HCT116 (cell line): Measurements from ENCODE around the gene TMEM91. TPM values are rescaled to one million over a fixed set of nuclear protein-coding genes. Genes with fewer than 3 reads are reported as not detected.

Source experiments
- ATAC-seq: fragments of 200-7000 bp; cut with Tn5 transposase; 2 replicates; pipeline ENCODE4 v1.9.1; 2020; ENCODE audit warnings: mild to moderate bottlenecking, moderate library complexity
- BruUV-seq: library from RNA; stranded (reverse); fragments of 400-500 nt; replicated peaks from 2 replicates; lab custom pipeline; 2021; lab: Mats Ljungman, UMichigan
- CTCF ChIA-PET: fragments of 300-600 bp; sonication (Branson Sonifier 250); formaldehyde crosslinking; loops from one replicate; lab custom pipeline; 2021; ENCODE audit warnings: antibody characterized with exemption; lab: Charles Lee
- POLR2A ChIA-PET: fragments of 300-600, 350-600 bp; sonication (Branson Sonifier 250); formaldehyde crosslinking; loops from one replicate; lab custom pipeline; 2021; ENCODE audit warnings: antibody characterized with exemption; lab: Charles Lee
- RAD21 ChIA-PET, 2 experiments: fragments of 300-600 bp; sonication (Branson Sonifier 250); formaldehyde crosslinking; loops; one replicate each; lab custom pipeline; 2023; ENCODE audit warnings: low total read pairs in 2 of 2; ENCODE audit not compliant: uncharacterized antibody in 2 of 2, unreplicated experiment in 2 of 2, low non-redundant PET in 1 of 2; lab: Charles Lee
- DNase-seq: peaks from one replicate; pipeline ENCODE4 v3.0.0-alpha.2; 2010; ENCODE audit warnings: low read depth, low spot score
- H2AFZ ChIP-seq: fragments of 200-600 bp; shearing (Covaris generic), sonication (generic); 2 replicates; pipeline ENCODE4 v1.6.1; 2017; ENCODE audit warnings: low read depth, mixed run types, mixed read lengths, antibody characterized with exemption, low read length; ENCODE audit not compliant: poor library complexity, severe bottlenecking
- H3K27ac ChIP-seq: 2 replicates; pipeline ENCODE4 v1.5.1; 2012; ENCODE audit warnings: low read depth, low read length
- H3K27me3 ChIP-seq: fragments of 200-600 bp; sonication (generic); 2 replicates; pipeline ENCODE4 v1.6.1; 2016; ENCODE audit warnings: mixed run types, low read length, mixed read lengths; ENCODE audit not compliant: insufficient read depth
- H3K36me3 ChIP-seq, 2 experiments: fragments of 200-500 bp in 1 of 2; fragments of 200-600 bp in 1 of 2; sonication (Bioruptor generic) in 1 of 2; sonication (generic) in 1 of 2; 2 replicates each; pipeline versions ENCODE4 v1.5.1 to v1.6.1; 2014 to 2016; ENCODE audit warnings: low read length in 2 of 2, inconsistent platforms in 1 of 2, mixed read lengths in 1 of 2, mixed run types in 1 of 2; ENCODE audit not compliant: insufficient read depth in 2 of 2, control insufficient read depth in 1 of 2
- H3K4me1 ChIP-seq, 2 experiments: fragments of 200-600 bp in 1 of 2; sonication (generic) in 1 of 2; 2 replicates each; pipeline versions ENCODE4 v1.5.1 to v1.6.1; 2012 to 2017; ENCODE audit warnings: low read length in 2 of 2, inconsistent platforms in 1 of 2, mild to moderate bottlenecking in 1 of 2, mixed read lengths in 1 of 2, mixed run types in 1 of 2, moderate library complexity in 1 of 2; ENCODE audit not compliant: insufficient read depth in 2 of 2, control insufficient read depth in 1 of 2
- H3K4me2 ChIP-seq: fragments of 200-600 bp; sonication (generic); 2 replicates; pipeline ENCODE4 v1.6.1; 2017; ENCODE audit warnings: mixed run types, low read length, mixed read lengths
- H3K4me3 ChIP-seq, 2 experiments: fragments of 200-600 bp in 1 of 2; sonication (generic) in 1 of 2; replicated peaks in 1 of 2; 2 replicates each; pipeline ENCODE4 v1.5.1; 2011 to 2016; ENCODE audit warnings: low read length in 2 of 2, control low read depth in 1 of 2, low read depth in 1 of 2, mild to moderate bottlenecking in 1 of 2, mixed read lengths in 1 of 2, mixed run types in 1 of 2
- H3K79me2 ChIP-seq: fragments of 200-600 bp; sonication (generic); 2 replicates; pipeline ENCODE4 v1.6.1; 2017; ENCODE audit warnings: mild to moderate bottlenecking, mixed run types, low read length, moderate library complexity, mixed read lengths; ENCODE audit not compliant: insufficient read depth
- H3K9ac ChIP-seq: fragments of 200-600 bp; sonication (generic); 2 replicates; pipeline ENCODE4 v1.6.1; 2016; ENCODE audit warnings: low read length, mixed read lengths
- H3K9me2 ChIP-seq: fragments of 200-600 bp; sonication (generic), shearing (Covaris generic); 2 replicates; pipeline ENCODE4 v1.6.1; 2017; ENCODE audit warnings: mixed run types, mild to moderate bottlenecking, moderate library complexity; ENCODE audit not compliant: insufficient read depth
- H3K9me3 ChIP-seq, 2 experiments: fragments of 200-500 bp in 1 of 2; fragments of 200-600 bp in 1 of 2; sonication (Bioruptor generic) in 1 of 2; sonication (generic) in 1 of 2; 2 replicates each; pipeline ENCODE4 v1.6.1; 2014 to 2017; ENCODE audit warnings: low read length in 2 of 2, mixed read lengths in 2 of 2, inconsistent platforms in 1 of 2, low read depth in 1 of 2, mild to moderate bottlenecking in 1 of 2, mixed run types in 1 of 2, moderate library complexity in 1 of 2; ENCODE audit not compliant: control insufficient read depth in 1 of 2, insufficient read depth in 1 of 2
- H4K20me1 ChIP-seq: fragments of 200-600 bp; sonication (generic), shearing (Covaris generic); 2 replicates; pipeline ENCODE4 v1.6.1; 2017; ENCODE audit warnings: mixed run types, mild to moderate bottlenecking, moderate library complexity; ENCODE audit not compliant: insufficient read depth
- CBX3 ChIP-seq: IDR thresholded peaks from 2 replicates; pipeline ENCODE4 v1.6.1; 2012; ENCODE audit warnings: low read depth
- EGR1 ChIP-seq: IDR thresholded peaks from 2 replicates; pipeline ENCODE4 v1.6.1; 2012; ENCODE audit warnings: low read depth
- ELF1 ChIP-seq: IDR thresholded peaks from 2 replicates; pipeline ENCODE4 v1.6.1; 2012; ENCODE audit warnings: low read depth, borderline replicate concordance
- FOSL1 ChIP-seq: IDR thresholded peaks from 2 replicates; pipeline ENCODE4 v1.6.1; 2012; ENCODE audit warnings: low read depth
- POLR2A ChIP-seq: IDR thresholded peaks from 2 replicates; pipeline ENCODE4 v1.7.0; 2011; ENCODE audit warnings: borderline replicate concordance; ENCODE audit not compliant: insufficient read depth, insufficient read length; ENCODE audit errors: extremely low read depth
- POLR2AphosphoS5 ChIP-seq: IDR thresholded peaks from 2 replicates; pipeline ENCODE4 v1.6.1; 2011; ENCODE audit warnings: mild to moderate bottlenecking, low read depth, low read length, moderate library complexity
- RAD21 ChIP-seq: IDR thresholded peaks from 2 replicates; pipeline ENCODE4 v1.6.1; 2012; ENCODE audit warnings: low read depth, mild to moderate bottlenecking
- SP1 ChIP-seq: IDR thresholded peaks from 2 replicates; pipeline ENCODE4 v1.6.1; 2012; ENCODE audit warnings: low read depth
- YY1 ChIP-seq: IDR thresholded peaks from 2 replicates; pipeline ENCODE4 v1.6.1; 2011; ENCODE audit warnings: low read length, low read depth, moderate library complexity, mild to moderate bottlenecking; ENCODE audit not compliant: insufficient replicate concordance; ENCODE audit errors: extremely low read depth
- ZFX ChIP-seq: fragments of 450-650 bp; IDR thresholded peaks from 2 replicates; pipeline ENCODE4 v1.6.1; 2017
- intact Hi-C: fragments of 100-400 bp; cut with micrococcal nuclease; formaldehyde crosslinking; loops from 2 replicates; pipeline ENCODE4 v1.10.0; 2022
- total RNA-seq: library from RNA; stranded (reverse); gene quantifications from one replicate; pipeline ENCODE4 v1.2.1, GENCODE V29; 2021; ENCODE audit not compliant: unreplicated experiment
- TF ChIP-seq, protein P1 (sequence below): IDR thresholded peaks from 2 replicates; pipeline ENCODE4 v1.6.1; 2011; ENCODE audit warnings: mild to moderate bottlenecking, low read length, moderate library complexity; ENCODE audit not compliant: insufficient replicate concordance; ENCODE audit errors: extremely low read depth
- TF ChIP-seq, protein P2 (sequence below): IDR thresholded peaks from 2 replicates; pipeline ENCODE4 v1.6.1; 2012; ENCODE audit warnings: low read depth
- TF ChIP-seq, protein P3 (sequence below): IDR thresholded peaks from 2 replicates; pipeline ENCODE4 v1.6.1; 2012

Gene TMEM91
- total RNA-seq, 1 experiment from 2014 or later, result 4.4 TPM

DNA sequence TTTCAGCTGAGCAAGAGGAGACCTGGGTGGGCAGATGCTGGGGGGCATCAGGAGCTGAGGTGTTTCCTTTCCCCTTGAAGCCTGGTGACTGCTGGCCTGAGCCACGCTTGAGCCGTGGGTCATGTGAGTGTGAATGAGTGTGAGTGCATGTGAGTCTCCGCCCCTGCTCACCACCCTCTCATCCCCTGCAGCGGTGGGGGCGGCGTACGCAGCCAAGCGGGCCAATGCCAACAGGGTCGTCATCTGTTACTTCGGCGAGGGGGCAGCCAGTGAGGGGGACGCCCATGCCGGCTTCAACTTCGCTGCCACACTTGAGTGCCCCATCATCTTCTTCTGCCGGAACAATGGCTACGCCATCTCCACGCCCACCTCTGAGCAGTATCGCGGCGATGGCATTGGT, 45.6 kb downstream of the TMEM91 start (continued):
- TF ChIP-seq, protein P1, sequence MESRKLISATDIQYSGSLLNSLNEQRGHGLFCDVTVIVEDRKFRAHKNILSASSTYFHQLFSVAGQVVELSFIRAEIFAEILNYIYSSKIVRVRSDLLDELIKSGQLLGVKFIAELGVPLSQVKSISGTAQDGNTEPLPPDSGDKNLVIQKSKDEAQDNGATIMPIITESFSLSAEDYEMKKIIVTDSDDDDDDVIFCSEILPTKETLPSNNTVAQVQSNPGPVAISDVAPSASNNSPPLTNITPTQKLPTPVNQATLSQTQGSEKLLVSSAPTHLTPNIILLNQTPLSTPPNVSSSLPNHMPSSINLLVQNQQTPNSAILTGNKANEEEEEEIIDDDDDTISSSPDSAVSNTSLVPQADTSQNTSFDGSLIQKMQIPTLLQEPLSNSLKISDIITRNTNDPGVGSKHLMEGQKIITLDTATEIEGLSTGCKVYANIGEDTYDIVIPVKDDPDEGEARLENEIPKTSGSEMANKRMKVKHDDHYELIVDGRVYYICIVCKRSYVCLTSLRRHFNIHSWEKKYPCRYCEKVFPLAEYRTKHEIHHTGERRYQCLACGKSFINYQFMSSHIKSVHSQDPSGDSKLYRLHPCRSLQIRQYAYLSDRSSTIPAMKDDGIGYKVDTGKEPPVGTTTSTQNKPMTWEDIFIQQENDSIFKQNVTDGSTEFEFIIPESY, result no peak
- TF ChIP-seq EGR1, result no peak
- no peak for TF ChIP-seq ELF1
- no peak for TF ChIP-seq SP1
- no peak for TF ChIP-seq RAD21
- TF ChIP-seq, protein P2, sequence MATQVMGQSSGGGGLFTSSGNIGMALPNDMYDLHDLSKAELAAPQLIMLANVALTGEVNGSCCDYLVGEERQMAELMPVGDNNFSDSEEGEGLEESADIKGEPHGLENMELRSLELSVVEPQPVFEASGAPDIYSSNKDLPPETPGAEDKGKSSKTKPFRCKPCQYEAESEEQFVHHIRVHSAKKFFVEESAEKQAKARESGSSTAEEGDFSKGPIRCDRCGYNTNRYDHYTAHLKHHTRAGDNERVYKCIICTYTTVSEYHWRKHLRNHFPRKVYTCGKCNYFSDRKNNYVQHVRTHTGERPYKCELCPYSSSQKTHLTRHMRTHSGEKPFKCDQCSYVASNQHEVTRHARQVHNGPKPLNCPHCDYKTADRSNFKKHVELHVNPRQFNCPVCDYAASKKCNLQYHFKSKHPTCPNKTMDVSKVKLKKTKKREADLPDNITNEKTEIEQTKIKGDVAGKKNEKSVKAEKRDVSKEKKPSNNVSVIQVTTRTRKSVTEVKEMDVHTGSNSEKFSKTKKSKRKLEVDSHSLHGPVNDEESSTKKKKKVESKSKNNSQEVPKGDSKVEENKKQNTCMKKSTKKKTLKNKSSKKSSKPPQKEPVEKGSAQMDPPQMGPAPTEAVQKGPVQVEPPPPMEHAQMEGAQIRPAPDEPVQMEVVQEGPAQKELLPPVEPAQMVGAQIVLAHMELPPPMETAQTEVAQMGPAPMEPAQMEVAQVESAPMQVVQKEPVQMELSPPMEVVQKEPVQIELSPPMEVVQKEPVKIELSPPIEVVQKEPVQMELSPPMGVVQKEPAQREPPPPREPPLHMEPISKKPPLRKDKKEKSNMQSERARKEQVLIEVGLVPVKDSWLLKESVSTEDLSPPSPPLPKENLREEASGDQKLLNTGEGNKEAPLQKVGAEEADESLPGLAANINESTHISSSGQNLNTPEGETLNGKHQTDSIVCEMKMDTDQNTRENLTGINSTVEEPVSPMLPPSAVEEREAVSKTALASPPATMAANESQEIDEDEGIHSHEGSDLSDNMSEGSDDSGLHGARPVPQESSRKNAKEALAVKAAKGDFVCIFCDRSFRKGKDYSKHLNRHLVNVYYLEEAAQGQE, result no peak
- TF ChIP-seq, all 23 proteins: peak for 0

DNA sequence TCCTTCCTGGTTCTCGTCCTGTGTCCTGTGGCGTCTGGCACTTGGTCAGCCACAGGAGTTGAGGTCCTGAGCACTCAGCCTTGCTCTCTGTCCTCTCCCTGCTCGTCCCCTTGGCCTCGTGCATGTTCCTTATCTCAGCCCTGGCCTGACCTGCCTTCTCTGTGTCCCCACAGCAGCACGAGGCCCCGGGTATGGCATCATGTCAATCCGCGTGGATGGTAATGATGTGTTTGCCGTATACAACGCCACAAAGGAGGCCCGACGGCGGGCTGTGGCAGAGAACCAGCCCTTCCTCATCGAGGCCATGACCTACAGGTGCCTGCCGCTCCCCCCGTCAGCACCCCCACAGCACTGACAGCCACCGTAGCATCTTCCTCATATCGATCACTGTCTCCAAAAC, 46.1 kb downstream of the TMEM91 start:
- Histone ChIP-seq H3K9me3 (no peaks in the 10 kb centered on the region), H3K79me2 (no peaks in the 10 kb centered on the region), H4K20me1 (no peaks in the 10 kb centered on the region), H3K9ac (no peak overlapping the region), H3K9me2 (no peaks in the 10 kb centered on the region), H3K4me3 (no peak overlapping the region), H3K4me2 (no peak overlapping the region), H3K36me3 (peaks cover 3% of the 10 kb centered on the region in 2 experiments; a peak in 2 of 4 replicates), H3K27me3 (no peaks in the 10 kb centered on the region), H2AFZ (no peak overlapping the region), H3K27ac (no peak overlapping the region), H3K4me1 (peaks cover 0 to 5% of the 10 kb centered on the region in 2 experiments; a peak in 2 of 4 replicates)
- ChIA-PET RAD21 (no interaction called here), POLR2A (no interaction called here), CTCF (no interaction called here)
- intact Hi-C loops, result no loop called here
- DNase-seq, result no peak
- no TSS peak for BruUV-seq
- ATAC-seq, result no peak
- TF ChIP-seq, protein P2, result no peak
- TF ChIP-seq POLR2A (no peak), SP1 (no peak), POLR2AphosphoS5 (no peak), YY1 (no peak), ZFX (no peak), CBX3 (no peak), FOSL1 (no peak)
- TF ChIP-seq, protein P3, sequence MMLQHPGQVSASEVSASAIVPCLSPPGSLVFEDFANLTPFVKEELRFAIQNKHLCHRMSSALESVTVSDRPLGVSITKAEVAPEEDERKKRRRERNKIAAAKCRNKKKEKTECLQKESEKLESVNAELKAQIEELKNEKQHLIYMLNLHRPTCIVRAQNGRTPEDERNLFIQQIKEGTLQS, result no peak
- TF ChIP-seq, protein P1, result no peak
